CD4-positive, alpha-beta T cell treated with Interleukin-12 subunit alpha and Interleukin-12 subunit beta, for 1 hour (primary cell): Measurements from ENCODE around the gene GRIN1.

Experiments
- DNase-seq: peaks from one replicate; pipeline ENCODE4 v3.0.0-alpha.2; 2020

Gene GRIN1

DNA sequence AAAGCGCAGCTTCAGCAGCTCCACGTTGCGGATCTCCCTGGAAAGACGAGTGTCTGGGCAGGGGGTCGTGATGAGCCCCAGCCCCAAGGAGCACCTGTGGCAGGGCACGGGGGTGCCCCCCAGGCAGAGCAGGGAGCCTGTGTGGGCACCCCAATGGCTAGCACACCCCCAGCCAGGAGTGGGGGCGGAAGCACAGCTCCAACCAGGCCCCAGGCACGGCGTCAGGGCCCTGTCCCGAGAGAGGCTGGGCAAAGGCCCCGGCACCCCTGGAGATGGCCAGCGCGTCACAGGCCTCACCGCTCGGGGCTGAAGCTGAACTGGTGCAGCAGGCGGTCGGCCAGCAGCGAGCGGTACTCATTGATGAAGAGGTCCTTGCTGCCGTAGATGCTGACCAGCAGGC is 41.5 kb downstream of the GRIN1 start:
- DNase-seq, result no peak

GRCh38 chr9:137181680-137182079 is 42.7 kb downstream of the GRIN1 start:
- no peak for DNase-seq

GRCh38 chr9:137182836-137183235 is 43.9 kb downstream of the GRIN1 start:
- DNase-seq, result no peak

DNA sequence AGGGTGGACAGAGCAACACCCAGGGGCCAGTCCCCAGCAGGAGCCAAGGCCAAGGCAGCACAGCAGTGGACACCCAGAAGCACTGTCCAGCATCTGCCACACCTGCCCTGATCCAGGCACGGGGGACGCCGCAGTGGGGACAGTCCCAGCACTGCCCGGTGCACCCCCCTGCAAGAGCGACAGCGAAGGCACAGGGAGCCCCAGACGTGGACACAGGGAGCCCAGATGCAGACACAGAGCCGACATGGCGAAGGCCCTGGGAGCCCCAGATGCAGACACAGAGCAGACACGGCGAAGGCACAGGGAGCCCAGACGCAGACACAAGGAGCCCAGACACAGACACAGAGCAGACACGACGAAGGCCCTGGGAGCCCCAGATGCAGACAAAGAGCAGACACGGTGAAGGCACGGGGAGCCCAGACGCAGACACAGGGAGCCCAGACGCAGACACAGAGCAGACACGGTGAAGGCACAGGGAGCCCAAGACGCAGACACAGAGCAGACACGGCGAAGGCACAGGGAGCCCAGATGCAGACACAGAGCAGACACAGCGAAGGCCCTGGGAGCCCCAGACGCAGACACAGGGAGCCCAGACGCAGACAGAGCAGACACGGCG is 45.1 kb downstream of the GRIN1 start:
- DNase-seq, result no peak

- no peak for DNase-seq
Observed at GRCh38 chr9:137184881-137185660, 46.1 kb downstream of the GRIN1 start.

DNA sequence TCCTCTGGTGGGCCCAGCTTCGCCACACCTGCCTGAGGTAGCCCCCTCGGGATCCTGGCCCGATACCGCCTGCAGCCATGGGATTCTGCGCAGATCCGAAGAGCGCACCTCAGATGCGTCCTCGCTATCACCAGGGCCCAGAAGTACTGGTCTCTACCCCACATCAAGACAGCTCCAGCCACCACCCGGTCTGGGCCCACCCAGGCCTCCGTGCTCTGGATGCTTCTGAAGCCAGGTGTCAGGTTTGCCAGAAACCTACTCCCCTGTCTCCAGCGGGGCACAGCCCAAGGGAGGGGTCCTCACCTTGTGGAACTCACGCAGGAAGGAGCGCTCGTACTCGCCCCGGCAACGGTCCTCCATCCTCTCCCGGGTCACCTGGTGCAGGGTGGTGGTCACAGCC is 47.0 kb downstream of the GRIN1 start:
- DNase-seq, result no peak

DNA sequence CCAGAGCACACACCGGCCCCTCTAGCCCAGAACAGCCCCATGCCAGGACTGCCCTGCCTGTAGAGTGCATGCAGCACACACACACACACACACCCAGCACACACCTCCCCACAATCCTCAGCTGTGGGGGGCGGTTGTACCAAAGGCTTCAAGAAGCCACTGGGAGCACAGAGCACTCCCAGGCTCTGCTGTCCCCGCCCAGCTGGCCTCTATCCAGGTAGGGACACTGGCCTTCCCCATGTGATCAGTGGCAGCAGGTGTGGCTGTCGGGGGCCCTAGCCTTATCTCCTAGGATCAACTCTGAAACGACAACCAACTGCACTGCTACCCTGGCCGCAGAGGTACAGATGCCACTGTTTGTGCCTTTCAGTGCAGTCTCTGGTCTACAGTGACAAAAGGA is 47.4 kb downstream of the GRIN1 start:
- no peak for DNase-seq

DNA sequence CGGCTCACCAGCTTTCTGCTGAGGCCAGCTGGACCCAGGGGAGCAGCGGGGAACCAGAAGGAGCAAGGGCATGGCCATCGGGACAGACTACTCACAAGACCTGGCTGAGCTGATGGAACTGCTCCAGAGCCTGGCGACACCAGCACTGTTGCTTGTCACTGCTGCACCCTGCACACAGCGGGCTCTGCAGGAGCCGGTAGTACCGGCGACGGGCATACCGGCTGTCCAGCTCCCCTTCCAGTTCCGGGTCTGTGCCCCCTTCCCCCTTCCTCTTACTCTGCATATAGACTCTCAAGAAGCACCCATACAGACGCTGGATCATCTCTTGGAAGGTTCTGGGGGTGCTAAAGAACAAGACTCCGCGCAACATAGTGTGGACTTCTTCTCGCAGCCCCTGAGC is 48.4 kb downstream of the GRIN1 start:
- DNase-seq, result no peak

DNA sequence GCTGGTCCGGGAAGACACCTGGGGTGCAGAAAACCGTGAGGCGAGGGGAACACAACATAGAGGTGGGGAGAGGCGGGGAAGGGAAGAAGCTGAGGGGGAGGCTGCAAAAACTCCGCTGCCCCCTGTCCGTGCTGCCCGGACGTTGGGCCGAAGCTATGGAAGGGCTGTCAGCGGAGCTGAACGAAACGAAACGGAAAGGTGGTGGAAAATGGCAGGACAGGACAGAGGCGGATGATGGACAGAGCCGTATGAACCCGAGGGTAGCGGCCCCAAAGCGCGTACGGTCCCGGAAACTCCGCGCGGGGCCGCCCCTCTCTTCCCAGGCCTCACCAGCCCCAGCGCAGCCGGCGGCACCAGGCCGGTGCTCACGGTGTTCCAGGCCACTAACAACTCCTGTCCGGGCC is 49.1 kb downstream of the GRIN1 start:
- no peak for DNase-seq

- DNase-seq, result peak; percentile 94
Observed at GRCh38 chr9:137188490-137189296, 49.7 kb downstream of the GRIN1 start, which contains the start of the genes ANAPC2 and SSNA1. TSS of gene ANAPC2 (minus strand) at chr9:137188560. CDS start at chr9:137188532, 28 bp downstream. TSS of gene SSNA1 (plus strand) at chr9:137188676. CDS start at chr9:137188727, 51 bp downstream.

GRCh38 chr9:137189297-137190295 is 50.6 kb downstream of the GRIN1 start:
- DNase-seq, result no peak

DNA sequence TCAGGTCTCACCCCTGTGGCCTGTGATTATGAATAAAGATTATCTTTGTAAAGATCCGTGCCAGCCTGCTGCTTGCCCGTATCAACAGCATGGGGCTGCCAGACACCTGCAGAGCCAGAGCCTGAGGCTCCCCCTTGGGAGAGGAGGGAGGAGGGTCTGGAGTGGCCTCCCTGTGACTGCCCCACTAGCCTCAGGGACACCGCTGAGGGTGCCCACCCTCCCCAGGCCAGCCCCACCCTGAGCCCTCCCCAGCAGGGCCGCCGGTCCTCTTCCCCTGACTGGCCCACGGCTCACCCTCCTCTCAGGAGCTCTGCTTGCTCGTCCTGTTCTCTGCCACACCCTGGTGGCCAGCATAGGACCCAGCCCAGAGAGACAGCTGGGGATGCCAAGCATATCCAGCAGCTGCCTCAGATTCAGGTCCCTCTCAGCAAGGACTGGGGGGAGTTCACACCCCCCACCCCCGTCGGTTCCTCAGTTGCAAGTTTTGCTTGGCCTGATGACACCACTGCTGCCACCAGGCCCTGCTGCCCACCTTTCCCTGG is 51.4 kb downstream of the GRIN1 start:
- DNase-seq, result no peak

DNA sequence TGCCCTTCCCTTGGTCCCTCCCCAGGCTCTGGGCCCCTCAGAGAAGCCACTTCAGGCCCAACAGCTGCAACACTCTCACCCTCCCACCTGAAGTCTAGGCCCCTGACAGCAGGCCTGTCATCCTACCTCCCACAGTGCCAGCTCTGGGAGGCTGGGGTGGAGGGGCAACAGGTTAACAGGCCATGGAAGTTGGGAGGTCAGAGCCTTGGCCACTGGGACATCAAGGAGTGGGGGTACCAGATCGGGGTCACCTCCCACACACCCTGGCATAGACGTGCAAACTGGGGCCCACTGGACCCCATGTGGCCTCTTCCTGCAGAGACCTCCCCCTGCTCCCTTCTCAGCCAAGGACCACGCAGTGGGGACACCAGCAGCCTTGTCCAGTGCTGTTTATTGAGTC is 52.3 kb downstream of the GRIN1 start:
- no peak for DNase-seq

DNA sequence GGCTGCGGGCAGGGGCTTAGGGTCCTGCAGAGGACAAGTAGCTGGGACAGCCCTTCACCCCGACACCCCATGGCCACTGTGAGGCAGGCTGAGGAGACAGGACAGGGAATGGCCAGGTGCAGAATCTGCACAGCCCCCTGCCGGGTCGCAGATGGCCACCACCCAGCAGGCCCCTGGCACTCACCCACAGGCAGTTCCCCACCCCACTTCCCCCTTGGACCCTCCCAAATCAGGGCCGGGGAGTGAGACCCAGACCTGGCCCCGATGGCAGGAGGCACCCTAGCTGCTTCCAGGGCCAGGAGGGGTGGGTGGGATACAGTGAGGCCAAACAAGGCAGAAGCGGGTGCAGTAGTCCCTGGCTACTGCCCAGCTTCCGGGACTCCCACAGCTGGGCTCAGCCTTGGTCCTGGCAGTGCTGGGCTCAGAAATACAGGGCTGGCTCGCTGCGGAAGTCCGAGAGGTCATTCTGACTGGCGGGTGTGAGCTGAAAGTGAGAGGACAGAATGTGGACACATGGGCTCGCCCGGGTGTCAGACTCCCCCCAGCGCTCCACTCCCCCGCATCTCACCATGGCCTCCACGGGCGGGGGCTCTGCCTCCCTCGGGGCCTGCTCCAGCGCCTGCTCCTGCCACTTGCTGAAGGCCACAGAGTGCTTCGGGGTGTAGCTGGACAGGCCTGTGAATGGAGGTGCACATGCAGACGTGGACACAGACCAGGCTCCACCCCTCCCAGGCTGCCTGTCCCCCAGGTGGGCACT is 52.9 kb downstream of the GRIN1 start:
- DNase-seq, result no peak

- DNase-seq, result no peak
Observed at GRCh38 chr9:137192448-137192780, 53.5 kb downstream of the GRIN1 start.

- no peak for DNase-seq
Observed at GRCh38 chr9:137192859-137193258, 53.9 kb downstream of the GRIN1 start.

DNA sequence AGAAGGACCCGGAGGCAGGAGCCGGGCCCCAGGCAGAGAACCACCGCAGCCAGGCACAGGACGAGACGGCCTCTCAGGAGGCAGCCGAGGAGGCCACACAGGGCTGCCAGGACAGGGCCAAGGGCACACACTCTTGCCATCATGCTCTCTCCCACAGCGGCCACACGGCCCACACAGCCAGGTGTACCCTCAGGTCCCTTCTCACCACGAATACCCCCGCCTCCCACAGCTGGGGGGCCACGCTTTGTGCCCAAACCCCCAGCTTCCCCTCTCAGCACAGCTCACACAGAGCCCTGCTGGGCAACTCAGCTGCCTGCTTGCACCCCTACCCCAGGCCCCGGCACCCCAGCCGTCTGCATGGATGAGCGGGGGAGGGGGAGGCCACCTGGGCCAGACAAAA is 54.8 kb downstream of the GRIN1 start:
- DNase-seq, result no peak

GRCh38 chr9:137194388-137194787 is 55.4 kb downstream of the GRIN1 start:
- DNase-seq, result no peak

- DNase-seq, result no peak
Observed at GRCh38 chr9:137194909-137195308, 56.0 kb downstream of the GRIN1 start.

DNA sequence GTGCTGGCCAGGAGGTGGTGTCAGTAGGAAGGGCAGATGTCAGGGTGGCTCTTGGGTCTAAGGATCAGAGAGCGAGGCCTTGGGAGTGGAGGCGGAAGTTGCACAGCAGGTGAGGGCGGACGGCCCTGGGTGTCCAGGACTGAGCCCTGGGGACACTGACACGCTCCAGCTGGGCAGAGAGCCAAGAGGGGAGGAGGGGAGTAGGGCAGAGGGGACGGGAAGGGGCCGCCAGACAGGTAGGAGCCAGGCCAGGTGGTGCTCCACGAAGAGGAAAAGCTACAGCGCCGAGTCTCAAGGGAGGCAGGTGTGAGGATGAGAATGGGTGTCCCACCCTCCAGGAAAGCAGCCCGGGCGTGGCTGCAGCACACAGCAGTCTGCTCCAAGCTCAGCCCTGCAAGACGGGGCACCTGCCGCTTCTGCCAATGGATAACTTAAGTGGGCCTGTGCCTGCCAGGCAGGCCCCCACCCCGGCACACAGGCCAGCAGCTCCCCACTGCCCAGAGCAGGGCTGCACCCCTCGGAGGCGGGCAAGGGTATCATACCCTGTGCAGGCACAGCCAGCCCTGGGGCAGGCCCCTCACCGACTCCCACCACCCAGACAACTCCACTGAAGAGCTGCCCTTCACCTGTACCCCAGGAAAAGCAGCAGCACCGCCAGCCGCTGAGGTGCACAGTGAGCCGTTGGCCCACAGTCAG is 56.7 kb downstream of the GRIN1 start:
- DNase-seq, result no peak
